Stimulated activated CD4-positive, alpha-beta T cell treated with anti-CD3 and anti-CD28 coated beads, Interleukin-1b, Interleukin-23, amount 100 ng/mL, for 48 hours (primary cell): Measurements from ENCODE around the gene ANKH.

ENCODE experiments used
- DNase-seq: peaks from one replicate; pipeline ENCODE4 v3.0.0-alpha.2; 2020

The ANKH gene

GRCh38 chr5:14787801-14788579 lies 83.6 kb downstream of the ANKH start:
- DNase-seq: no peak

GRCh38 chr5:14783691-14784090 lies 87.9 kb downstream of the ANKH start:
- DNase-seq: no peak

GRCh38 chr5:14782591-14782990 lies 89.0 kb downstream of the ANKH start:
- DNase-seq: no peak

- DNase-seq: no peak
Measured at GRCh38 chr5:14781106-14781505, 90.5 kb downstream of the ANKH start.

- no peak for DNase-seq
Measured at GRCh38 chr5:14779975-14780374, 91.6 kb downstream of the ANKH start.

- DNase-seq: no peak
Measured at GRCh38 chr5:14778792-14779070, 92.8 kb downstream of the ANKH start.

- no peak for DNase-seq
Measured at GRCh38 chr5:14777932-14778791, 93.4 kb downstream of the ANKH start.

GRCh38 chr5:14777187-14777586 lies 94.4 kb downstream of the ANKH start:
- no peak for DNase-seq

- no peak for DNase-seq
Measured at GRCh38 chr5:14776602-14777001, 95.0 kb downstream of the ANKH start.

GRCh38 chr5:14775857-14776256 lies 95.7 kb downstream of the ANKH start:
- no peak for DNase-seq

GRCh38 chr5:14773588-14773987 lies 98.0 kb downstream of the ANKH start:
- no peak for DNase-seq

- no peak for DNase-seq
Measured at GRCh38 chr5:14771972-14772371, 99.6 kb downstream of the ANKH start.

GRCh38 chr5:14771189-14771588 lies 100.4 kb downstream of the ANKH start:
- DNase-seq: no peak

GRCh38 chr5:14768508-14769365 lies 102.8 kb downstream of the ANKH start:
- no peak for DNase-seq

GRCh38 chr5:14767735-14768507 lies 103.7 kb downstream of the ANKH start:
- no peak for DNase-seq

- no peak for DNase-seq
Measured at GRCh38 chr5:14767053-14767452, 104.5 kb downstream of the ANKH start.

- no peak for DNase-seq
Measured at GRCh38 chr5:14766584-14766983, 105.0 kb downstream of the ANKH start.

GRCh38 chr5:14765587-14765986 lies 106.0 kb downstream of the ANKH start:
- DNase-seq: no peak

- DNase-seq: no peak
Measured at GRCh38 chr5:14762549-14763216, 108.9 kb downstream of the ANKH start.

- no peak for DNase-seq
Measured at GRCh38 chr5:14760548-14761002, 111.0 kb downstream of the ANKH start.

- no peak for DNase-seq
Measured at GRCh38 chr5:14759744-14760547, 111.6 kb downstream of the ANKH start.
